ENCODE measurements around the gene TCF25. TPM values are rescaled to one million over a fixed set of nuclear protein-coding genes. Genes with fewer than 3 reads are reported as not detected.
A peak's percentile ranks its signal among the peaks of the same experiment; 100 is the strongest.

Gene TCF25
- total and polyA plus RNA-seq, 4 donors = 47.6 to 273 (median 216) TPM

- Histone ChIP-seq H3K9me3 (ENCODE audit: control insufficient read depth, low read length) (no peaks in the 10 kb centered on the region), H3K4me1 (ENCODE audit: control insufficient read depth in 1 of 2, insufficient read depth in 2 of 2, low read length in 2 of 2) (no peaks in the 10 kb centered on the region), H3K36me3 (ENCODE audit: control insufficient read depth in 1 of 2, insufficient read depth in 2 of 2, low read length in 1 of 2) (no peaks in the 10 kb centered on the region), H3K27ac (ENCODE audit: low read depth in 1 of 2, low read length in 2 of 2) (no peak overlapping the region), H3K4me3 (ENCODE audit: low read length in 2 of 2) (no peak overlapping the region), H3K27me3 (ENCODE audit: control insufficient read depth in 1 of 2, insufficient read depth in 2 of 2, low read length in 1 of 2) (no peaks in the 10 kb centered on the region)
- intact Hi-C loops (cut with DNase I) = no loop called here
- ATAC-seq (ENCODE audit: low FRiP score) (no peak), DNase-seq (no peak)
- 83 to 87% methylated on average over 13 of the region's 13 CpGs for whole genome bisulfite sequencing, 2 donors
Observed at GRCh38 chr16:89936034-89936433, 62.6 kb downstream of the TCF25 start.

- H3K27ac ChIP-seq (ENCODE audit: low read depth in 1 of 2, low read length in 2 of 2) = no peak overlapping the region
- H3K27me3 ChIP-seq (ENCODE audit: control insufficient read depth in 1 of 2, insufficient read depth in 2 of 2, low read length in 1 of 2) = no peaks in the 10 kb centered on the region
- ATAC-seq (ENCODE audit: low FRiP score) (peak; percentile 16), DNase-seq (no peak)
- 92 to 94% methylated on average over 14 of the region's 14 CpGs for WGBS, 2 donors
- H3K4me3 ChIP-seq (ENCODE audit: low read length in 2 of 2) = no peak overlapping the region
- intact Hi-C loops (cut with DNase I) = no loop called here
- H3K36me3 ChIP-seq (ENCODE audit: control insufficient read depth in 1 of 2, insufficient read depth in 2 of 2, low read length in 1 of 2) = no peaks in the 10 kb centered on the region
- no peaks in the 10 kb centered on the region for H3K9me3 ChIP-seq (ENCODE audit: control insufficient read depth, low read length)
- no peaks in the 10 kb centered on the region for H3K4me1 ChIP-seq (ENCODE audit: control insufficient read depth in 1 of 2, insufficient read depth in 2 of 2, low read length in 2 of 2)
Observed at GRCh38 chr16:89936508-89936907, 63.1 kb downstream of the TCF25 start.

GRCh38 chr16:89936981-89937380, 63.6 kb downstream of the TCF25 start:
- intact Hi-C loops (cut with DNase I) = no loop called here
- no peak overlapping the region for H3K4me3 ChIP-seq (ENCODE audit: low read length in 2 of 2)
- H3K27me3 ChIP-seq (ENCODE audit: control insufficient read depth in 1 of 2, insufficient read depth in 2 of 2, low read length in 1 of 2) = no peaks in the 10 kb centered on the region
- DNase-seq (no peak), ATAC-seq (ENCODE audit: low FRiP score) (no peak)
- H3K9me3 ChIP-seq (ENCODE audit: control insufficient read depth, low read length) = no peaks in the 10 kb centered on the region
- WGBS, 2 donors = 90 to 93% methylated on average over 20 of the region's 20 CpGs
- H3K4me1 ChIP-seq (ENCODE audit: control insufficient read depth in 1 of 2, insufficient read depth in 2 of 2, low read length in 2 of 2) = no peaks in the 10 kb centered on the region
- H3K27ac ChIP-seq (ENCODE audit: low read depth in 1 of 2, low read length in 2 of 2) = no peak overlapping the region
- H3K36me3 ChIP-seq (ENCODE audit: control insufficient read depth in 1 of 2, insufficient read depth in 2 of 2, low read length in 1 of 2) = no peaks in the 10 kb centered on the region

- no peaks in the 10 kb centered on the region for H3K36me3 ChIP-seq (ENCODE audit: control insufficient read depth in 1 of 2, insufficient read depth in 2 of 2, low read length in 1 of 2)
- no peaks in the 10 kb centered on the region for H3K27me3 ChIP-seq (ENCODE audit: control insufficient read depth in 1 of 2, insufficient read depth in 2 of 2, low read length in 1 of 2)
- no peak overlapping the region for H3K27ac ChIP-seq (ENCODE audit: low read depth in 1 of 2, low read length in 2 of 2)
- 76 to 77% methylated on average over 21 of the region's 21 CpGs for WGBS, 2 donors
- no peak for ATAC-seq (ENCODE audit: low FRiP score)
- H3K9me3 ChIP-seq (ENCODE audit: control insufficient read depth, low read length) = no peaks in the 10 kb centered on the region
- DNase-seq = no peak
- H3K4me3 ChIP-seq (ENCODE audit: low read length in 2 of 2) = no peak overlapping the region
- intact Hi-C loops (cut with DNase I) = no loop called here
- no peaks in the 10 kb centered on the region for H3K4me1 ChIP-seq (ENCODE audit: control insufficient read depth in 1 of 2, insufficient read depth in 2 of 2, low read length in 2 of 2)
Observed at GRCh38 chr16:89938175-89938885, 64.9 kb downstream of the TCF25 start.

- Histone ChIP-seq H3K27ac (ENCODE audit: low read depth in 1 of 2, low read length in 2 of 2) (no peak overlapping the region), H3K4me3 (ENCODE audit: low read length in 2 of 2) (no peak overlapping the region), H3K36me3 (ENCODE audit: control insufficient read depth in 1 of 2, insufficient read depth in 2 of 2, low read length in 1 of 2) (no peaks in the 10 kb centered on the region), H3K9me3 (ENCODE audit: control insufficient read depth, low read length) (no peaks in the 10 kb centered on the region), H3K27me3 (ENCODE audit: control insufficient read depth in 1 of 2, insufficient read depth in 2 of 2, low read length in 1 of 2) (no peaks in the 10 kb centered on the region), H3K4me1 (ENCODE audit: control insufficient read depth in 1 of 2, insufficient read depth in 2 of 2, low read length in 2 of 2) (no peaks in the 10 kb centered on the region)
- intact Hi-C loops (cut with DNase I) = no loop called here
- ATAC-seq (ENCODE audit: low FRiP score) (no peak), DNase-seq (no peak)
- 78 to 80% methylated on average over 5 of the region's 5 CpGs for WGBS, 2 donors
Observed at GRCh38 chr16:89944773-89945172, 71.4 kb downstream of the TCF25 start.

- Histone ChIP-seq H3K27me3 (ENCODE audit: control insufficient read depth in 1 of 2, insufficient read depth in 2 of 2, low read length in 1 of 2) (no peaks in the 10 kb centered on the region), H3K27ac (ENCODE audit: low read depth in 1 of 2, low read length in 2 of 2) (no peak overlapping the region), H3K4me3 (ENCODE audit: low read length in 2 of 2) (no peak overlapping the region), H3K9me3 (ENCODE audit: control insufficient read depth, low read length) (no peaks in the 10 kb centered on the region), H3K4me1 (ENCODE audit: control insufficient read depth in 1 of 2, insufficient read depth in 2 of 2, low read length in 2 of 2) (no peaks in the 10 kb centered on the region), H3K36me3 (ENCODE audit: control insufficient read depth in 1 of 2, insufficient read depth in 2 of 2, low read length in 1 of 2) (no peaks in the 10 kb centered on the region)
- DNase-seq (no peak), ATAC-seq (ENCODE audit: low FRiP score) (no peak)
- intact Hi-C loops (cut with DNase I) = no loop called here
- 66 to 69% methylated on average over 7 of the region's 7 CpGs for WGBS, 2 donors
Observed at GRCh38 chr16:89945654-89946053, 72.3 kb downstream of the TCF25 start.

GRCh38 chr16:89946515-89946914, 73.1 kb downstream of the TCF25 start:
- Histone ChIP-seq H3K27ac (ENCODE audit: low read depth in 1 of 2, low read length in 2 of 2) (no peak overlapping the region), H3K36me3 (ENCODE audit: control insufficient read depth in 1 of 2, insufficient read depth in 2 of 2, low read length in 1 of 2) (no peaks in the 10 kb centered on the region), H3K9me3 (ENCODE audit: control insufficient read depth, low read length) (no peaks in the 10 kb centered on the region), H3K4me1 (ENCODE audit: control insufficient read depth in 1 of 2, insufficient read depth in 2 of 2, low read length in 2 of 2) (no peaks in the 10 kb centered on the region), H3K4me3 (ENCODE audit: low read length in 2 of 2) (no peak overlapping the region), H3K27me3 (ENCODE audit: control insufficient read depth in 1 of 2, insufficient read depth in 2 of 2, low read length in 1 of 2) (no peaks in the 10 kb centered on the region)
- ATAC-seq (ENCODE audit: low FRiP score) (no peak), DNase-seq (no peak)
- intact Hi-C loops (cut with DNase I) = no loop called here
- 64 to 70% methylated on average over 5 of the region's 5 CpGs for WGBS, 2 donors

GRCh38 chr16:89949121-89949742, 75.8 kb downstream of the TCF25 start:
- intact Hi-C loops (cut with DNase I) = no loop called here
- H3K27ac ChIP-seq (ENCODE audit: low read depth in 1 of 2, low read length in 2 of 2) = no peak overlapping the region
- no peaks in the 10 kb centered on the region for H3K4me1 ChIP-seq (ENCODE audit: control insufficient read depth in 1 of 2, insufficient read depth in 2 of 2, low read length in 2 of 2)
- no peak for DNase-seq
- no peaks in the 10 kb centered on the region for H3K36me3 ChIP-seq (ENCODE audit: control insufficient read depth in 1 of 2, insufficient read depth in 2 of 2, low read length in 1 of 2)
- ATAC-seq (ENCODE audit: low FRiP score) = no peak
- WGBS, 2 donors = 23 to 31% methylated on average over 32 to 55 of the region's 55 CpGs
- H3K9me3 ChIP-seq (ENCODE audit: control insufficient read depth, low read length) = no peaks in the 10 kb centered on the region
- H3K4me3 ChIP-seq (ENCODE audit: low read length in 2 of 2) = peak overlapping the region; percentile 39 to 41
- no peaks in the 10 kb centered on the region for H3K27me3 ChIP-seq (ENCODE audit: control insufficient read depth in 1 of 2, insufficient read depth in 2 of 2, low read length in 1 of 2)

- Histone ChIP-seq H3K36me3 (ENCODE audit: control insufficient read depth in 1 of 2, insufficient read depth in 2 of 2, low read length in 1 of 2) (no peaks in the 10 kb centered on the region), H3K4me3 (ENCODE audit: low read length in 2 of 2) (no peak overlapping the region), H3K27ac (ENCODE audit: low read depth in 1 of 2, low read length in 2 of 2) (no peak overlapping the region), H3K27me3 (ENCODE audit: control insufficient read depth in 1 of 2, insufficient read depth in 2 of 2, low read length in 1 of 2) (no peaks in the 10 kb centered on the region), H3K4me1 (ENCODE audit: control insufficient read depth in 1 of 2, insufficient read depth in 2 of 2, low read length in 2 of 2) (no peaks in the 10 kb centered on the region), H3K9me3 (ENCODE audit: control insufficient read depth, low read length) (no peaks in the 10 kb centered on the region)
- intact Hi-C loops (cut with DNase I) = no loop called here
- peak; percentile 2 for ATAC-seq (ENCODE audit: low FRiP score)
- WGBS, 2 donors = 84 to 87% methylated on average over 12 of the region's 12 CpGs
- no peak for DNase-seq
Observed at GRCh38 chr16:89949756-89950155, 76.4 kb downstream of the TCF25 start.
